DND-41 (cell line): Measurements from ENCODE around the gene TMEM33.
A peak's percentile ranks its signal among the peaks of the same experiment; 100 is the strongest.

ENCODE experiments used
- EZH2 ChIP-seq: IDR thresholded peaks from 3 replicates; pipeline ENCODE4 v1.6.1; 2012; ENCODE audit warnings: borderline replicate concordance, low read depth, mild to moderate bottlenecking, moderate library complexity, low read length, inconsistent platforms; ENCODE audit not compliant: severe bottlenecking
- TF ChIP-seq, protein P1 (sequence below): IDR thresholded peaks from 2 replicates; pipeline ENCODE4 v1.5.1; 2012; ENCODE audit warnings: borderline replicate concordance, low read length, moderate library complexity, mild to moderate bottlenecking; ENCODE audit not compliant: poor library complexity, severe bottlenecking; ENCODE audit errors: extremely low read depth

DNA sequence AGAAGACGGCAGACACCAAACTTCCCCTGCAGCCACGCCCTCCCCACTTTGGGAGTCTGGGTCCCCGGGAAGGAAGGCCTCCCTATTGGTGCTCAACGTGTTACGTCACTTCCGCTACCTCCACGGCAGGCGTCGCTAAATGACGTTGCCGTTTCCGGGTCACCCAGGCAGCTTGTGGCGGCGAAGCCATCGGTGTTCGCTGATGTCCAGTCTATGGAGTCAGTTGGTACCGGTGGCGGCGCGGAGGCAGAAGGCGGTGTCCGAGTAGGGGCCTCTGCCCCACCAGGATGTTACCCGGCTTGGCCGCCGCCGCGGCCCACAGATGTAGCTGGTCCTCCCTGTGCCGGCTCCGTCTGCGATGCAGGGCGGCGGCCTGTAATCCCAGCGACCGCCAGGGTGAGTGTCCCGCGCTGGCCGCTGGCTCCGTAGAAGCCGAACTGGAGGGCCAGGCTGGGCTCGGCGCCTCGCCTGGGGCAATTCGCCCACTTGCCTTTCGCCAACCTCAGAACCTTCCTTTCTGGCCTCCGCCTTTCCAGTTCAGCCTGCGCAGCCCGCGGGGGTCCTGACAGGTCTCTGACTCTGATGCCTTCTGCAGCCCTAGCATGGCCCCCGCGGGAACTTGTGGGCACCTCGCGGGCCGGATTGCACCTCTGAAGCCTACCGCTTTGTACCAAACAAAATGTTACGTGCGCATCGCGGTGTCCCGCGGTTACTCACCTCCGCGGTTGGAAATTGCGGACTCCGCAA, 55.3 kb downstream of the TMEM33 start, which contains the start of gene SLC30A9:
- TF ChIP-seq, protein P1, sequence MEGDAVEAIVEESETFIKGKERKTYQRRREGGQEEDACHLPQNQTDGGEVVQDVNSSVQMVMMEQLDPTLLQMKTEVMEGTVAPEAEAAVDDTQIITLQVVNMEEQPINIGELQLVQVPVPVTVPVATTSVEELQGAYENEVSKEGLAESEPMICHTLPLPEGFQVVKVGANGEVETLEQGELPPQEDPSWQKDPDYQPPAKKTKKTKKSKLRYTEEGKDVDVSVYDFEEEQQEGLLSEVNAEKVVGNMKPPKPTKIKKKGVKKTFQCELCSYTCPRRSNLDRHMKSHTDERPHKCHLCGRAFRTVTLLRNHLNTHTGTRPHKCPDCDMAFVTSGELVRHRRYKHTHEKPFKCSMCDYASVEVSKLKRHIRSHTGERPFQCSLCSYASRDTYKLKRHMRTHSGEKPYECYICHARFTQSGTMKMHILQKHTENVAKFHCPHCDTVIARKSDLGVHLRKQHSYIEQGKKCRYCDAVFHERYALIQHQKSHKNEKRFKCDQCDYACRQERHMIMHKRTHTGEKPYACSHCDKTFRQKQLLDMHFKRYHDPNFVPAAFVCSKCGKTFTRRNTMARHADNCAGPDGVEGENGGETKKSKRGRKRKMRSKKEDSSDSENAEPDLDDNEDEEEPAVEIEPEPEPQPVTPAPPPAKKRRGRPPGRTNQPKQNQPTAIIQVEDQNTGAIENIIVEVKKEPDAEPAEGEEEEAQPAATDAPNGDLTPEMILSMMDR = peak; percentile 32
- TF ChIP-seq EZH2 = no peak
